Measurements from ENCODE around the gene GSN.

The GSN gene

GRCh38 chr9:121253162-121253561, 14.8 kb upstream of the GSN start:
- DNase-seq (ENCODE audit: low spot score in 2 of 2), result no peak
- H3K4me1 Mint-ChIP-seq, result peaks cover 6% of the 10 kb centered on the region
- no peaks in the 10 kb centered on the region for H3K27me3 Mint-ChIP-seq
- H3K36me3 Mint-ChIP-seq (ENCODE audit: insufficient read depth), result no peaks in the 10 kb centered on the region
- no peak for ATAC-seq (replicated peaks; ENCODE audit: extremely low read depth, poor library complexity, severe bottlenecking)
- no peak overlapping the region for H3K4me3 Mint-ChIP-seq
- no peak overlapping the region for H3K27ac Mint-ChIP-seq (ENCODE audit: low read depth)
- H3K9me3 Mint-ChIP-seq, result no peaks in the 10 kb centered on the region

- Mint-ChIP-seq H3K4me1 (peaks cover 6% of the 10 kb centered on the region), H3K27ac (ENCODE audit: low read depth) (no peak overlapping the region), H3K36me3 (ENCODE audit: insufficient read depth) (no peaks in the 10 kb centered on the region), H3K9me3 (no peaks in the 10 kb centered on the region), H3K4me3 (no peak overlapping the region), H3K27me3 (peaks cover 2% of the 10 kb centered on the region)
- DNase-seq (ENCODE audit: low spot score in 2 of 2) (no peak), ATAC-seq (replicated peaks; ENCODE audit: extremely low read depth, poor library complexity, severe bottlenecking) (no peak)
Measured at GRCh38 chr9:121253821-121254501, 14.0 kb upstream of the GSN start.

- ATAC-seq (replicated peaks; ENCODE audit: extremely low read depth, poor library complexity, severe bottlenecking) (no peak), DNase-seq (ENCODE audit: low spot score in 2 of 2) (no peak)
- Mint-ChIP-seq H3K36me3 (ENCODE audit: insufficient read depth) (no peaks in the 10 kb centered on the region), H3K4me3 (no peak overlapping the region), H3K27ac (ENCODE audit: low read depth) (no peak overlapping the region), H3K4me1 (no peaks in the 10 kb centered on the region), H3K27me3 (peaks cover 16% of the 10 kb centered on the region), H3K9me3 (no peaks in the 10 kb centered on the region)
Measured at GRCh38 chr9:121259498-121259897, 8.5 kb upstream of the GSN start.

- peaks cover 16% of the 10 kb centered on the region for H3K27me3 Mint-ChIP-seq
- DNase-seq (ENCODE audit: low spot score in 2 of 2), result no peak
- no peak for ATAC-seq (replicated peaks; ENCODE audit: extremely low read depth, poor library complexity, severe bottlenecking)
- no peaks in the 10 kb centered on the region for H3K36me3 Mint-ChIP-seq (ENCODE audit: insufficient read depth)
- H3K4me3 Mint-ChIP-seq, result no peak overlapping the region
- no peaks in the 10 kb centered on the region for H3K4me1 Mint-ChIP-seq
- H3K9me3 Mint-ChIP-seq, result no peaks in the 10 kb centered on the region
- H3K27ac Mint-ChIP-seq (ENCODE audit: low read depth), result no peak overlapping the region
Measured at GRCh38 chr9:121259935-121260334, 8.0 kb upstream of the GSN start.

DNA sequence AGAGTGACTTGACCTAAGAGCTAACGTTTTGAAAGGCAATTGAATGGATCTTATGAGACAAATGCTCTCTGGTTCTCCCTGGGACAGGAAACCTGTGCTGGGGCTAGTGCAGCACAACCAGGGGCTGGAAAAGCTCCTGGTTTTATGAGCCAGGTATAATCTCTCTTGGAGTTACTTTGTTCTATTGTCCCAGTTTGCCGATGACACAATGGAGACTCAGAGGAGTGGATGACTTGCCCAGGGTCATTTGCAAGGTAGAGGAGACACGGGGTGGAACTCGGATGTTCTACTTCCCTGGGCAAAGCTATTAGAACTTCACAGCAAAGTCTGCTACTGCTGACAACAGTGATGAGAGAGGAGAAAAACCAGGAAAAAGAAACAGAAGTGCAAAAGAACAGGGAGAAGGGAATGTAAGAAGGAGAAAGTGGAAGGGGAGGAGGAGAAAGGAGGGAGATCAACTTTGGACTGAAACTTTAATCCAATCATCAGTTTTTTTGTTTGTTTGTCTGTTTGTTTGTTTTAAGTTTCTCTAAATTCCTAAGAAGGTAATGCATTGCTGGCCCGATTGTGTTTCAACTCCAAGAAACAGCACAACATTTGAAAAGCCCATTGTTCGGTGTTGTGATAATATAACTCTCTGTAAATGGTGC, 7.4 kb upstream of the GSN start:
- Mint-ChIP-seq H3K27me3 (peaks cover 16% of the 10 kb centered on the region), H3K36me3 (ENCODE audit: insufficient read depth) (no peaks in the 10 kb centered on the region), H3K4me3 (no peak overlapping the region), H3K27ac (ENCODE audit: low read depth) (no peak overlapping the region), H3K4me1 (no peaks in the 10 kb centered on the region), H3K9me3 (no peaks in the 10 kb centered on the region)
- DNase-seq (ENCODE audit: low spot score in 2 of 2) (no peak), ATAC-seq (replicated peaks; ENCODE audit: extremely low read depth, poor library complexity, severe bottlenecking) (no peak)

- peaks cover 16% of the 10 kb centered on the region for H3K27me3 Mint-ChIP-seq
- H3K9me3 Mint-ChIP-seq, result no peaks in the 10 kb centered on the region
- H3K4me3 Mint-ChIP-seq, result no peak overlapping the region
- ATAC-seq (replicated peaks; ENCODE audit: extremely low read depth, poor library complexity, severe bottlenecking), result no peak
- DNase-seq (ENCODE audit: low spot score in 2 of 2), result no peak
- H3K36me3 Mint-ChIP-seq (ENCODE audit: insufficient read depth), result no peaks in the 10 kb centered on the region
- H3K27ac Mint-ChIP-seq (ENCODE audit: low read depth), result no peak overlapping the region
- no peaks in the 10 kb centered on the region for H3K4me1 Mint-ChIP-seq
Measured at GRCh38 chr9:121261107-121261460, 6.9 kb upstream of the GSN start.

DNA sequence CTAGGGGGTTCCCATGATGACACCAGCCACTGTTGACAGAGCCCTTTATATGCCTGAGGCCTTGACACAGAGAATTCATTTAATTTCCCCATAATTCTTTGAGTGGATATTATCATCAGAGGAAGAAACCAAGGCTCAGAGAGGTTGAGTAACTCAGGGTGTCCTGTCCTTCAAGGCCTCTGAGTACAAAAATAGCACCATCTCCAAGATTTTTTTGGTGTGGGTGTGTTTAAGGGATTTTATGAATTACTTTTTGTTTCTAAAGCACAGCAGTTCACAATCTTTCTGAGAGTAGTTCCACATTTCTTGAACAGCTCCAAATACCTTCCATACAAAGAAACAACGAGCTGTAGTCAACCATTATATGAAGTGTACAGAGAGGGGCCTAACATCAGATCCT, 6.2 kb upstream of the GSN start:
- Mint-ChIP-seq H3K27ac (ENCODE audit: low read depth) (no peak overlapping the region), H3K9me3 (no peaks in the 10 kb centered on the region), H3K4me3 (no peak overlapping the region), H3K36me3 (ENCODE audit: insufficient read depth) (no peaks in the 10 kb centered on the region), H3K27me3 (peaks cover 16% of the 10 kb centered on the region), H3K4me1 (no peaks in the 10 kb centered on the region)
- DNase-seq (ENCODE audit: low spot score in 2 of 2), result no peak
- no peak for ATAC-seq (replicated peaks; ENCODE audit: extremely low read depth, poor library complexity, severe bottlenecking)

DNA sequence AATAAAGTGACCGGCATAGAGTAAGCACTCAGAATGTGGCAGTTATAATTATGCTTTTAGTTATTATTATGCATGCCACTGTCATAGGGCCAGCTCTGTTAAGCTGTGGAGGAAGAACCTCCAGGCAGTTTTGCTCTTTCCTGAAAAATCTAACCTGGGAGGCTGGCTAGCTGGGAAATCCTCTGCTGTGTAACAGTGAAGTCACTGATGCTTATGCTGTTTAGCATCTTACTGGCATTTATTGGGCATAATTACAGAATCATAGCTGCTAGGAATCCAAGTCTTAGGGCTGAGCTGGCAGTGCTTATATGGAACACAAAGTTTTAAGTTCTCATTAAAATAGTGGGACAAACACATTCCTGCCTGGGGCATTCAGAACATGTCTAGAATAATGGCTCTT, 5.5 kb upstream of the GSN start:
- Mint-ChIP-seq H3K27me3 (peaks cover 16% of the 10 kb centered on the region), H3K9me3 (no peaks in the 10 kb centered on the region), H3K4me1 (no peaks in the 10 kb centered on the region), H3K4me3 (no peak overlapping the region), H3K27ac (ENCODE audit: low read depth) (no peak overlapping the region), H3K36me3 (ENCODE audit: insufficient read depth) (no peaks in the 10 kb centered on the region)
- no peak for DNase-seq (ENCODE audit: low spot score in 2 of 2)
- no peak for ATAC-seq (replicated peaks; ENCODE audit: extremely low read depth, poor library complexity, severe bottlenecking)

DNA sequence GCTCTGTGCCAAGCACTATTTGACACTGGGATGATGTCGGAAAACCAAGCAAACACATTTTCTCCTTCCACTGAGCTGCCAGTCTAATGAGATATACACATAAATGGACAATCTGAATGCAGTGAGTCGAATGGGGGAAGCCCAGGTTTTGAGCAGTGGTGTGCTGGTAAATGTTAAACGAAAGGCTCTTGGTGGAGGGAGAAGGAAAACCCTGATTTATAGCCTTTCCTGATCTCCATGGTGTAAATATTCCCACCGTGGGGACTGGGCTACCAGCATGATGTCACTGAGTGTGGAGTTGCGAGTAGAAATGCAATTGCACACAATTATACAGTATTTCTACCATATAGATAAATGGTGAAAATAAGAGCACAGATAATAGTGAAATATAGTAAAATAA, 5.0 kb upstream of the GSN start:
- H3K36me3 Mint-ChIP-seq (ENCODE audit: insufficient read depth), result no peaks in the 10 kb centered on the region
- peaks cover 16% of the 10 kb centered on the region for H3K27me3 Mint-ChIP-seq
- H3K4me3 Mint-ChIP-seq, result no peak overlapping the region
- no peaks in the 10 kb centered on the region for H3K4me1 Mint-ChIP-seq
- H3K9me3 Mint-ChIP-seq, result no peaks in the 10 kb centered on the region
- H3K27ac Mint-ChIP-seq (ENCODE audit: low read depth), result no peak overlapping the region
- ATAC-seq (replicated peaks; ENCODE audit: extremely low read depth, poor library complexity, severe bottlenecking) (no peak), DNase-seq (ENCODE audit: low spot score in 2 of 2) (no peak)

- H3K4me3 Mint-ChIP-seq, result no peak overlapping the region
- DNase-seq (ENCODE audit: low spot score in 2 of 2) (no peak), ATAC-seq (replicated peaks; ENCODE audit: extremely low read depth, poor library complexity, severe bottlenecking) (no peak)
- peaks cover 12% of the 10 kb centered on the region for H3K4me1 Mint-ChIP-seq
- no peaks in the 10 kb centered on the region for H3K27me3 Mint-ChIP-seq
- no peaks in the 10 kb centered on the region for H3K9me3 Mint-ChIP-seq
- H3K36me3 Mint-ChIP-seq (ENCODE audit: insufficient read depth), result peaks cover 1% of the 10 kb centered on the region
- no peak overlapping the region for H3K27ac Mint-ChIP-seq (ENCODE audit: low read depth)
Measured at GRCh38 chr9:121266356-121266755, 1.6 kb upstream of the GSN start.

DNA sequence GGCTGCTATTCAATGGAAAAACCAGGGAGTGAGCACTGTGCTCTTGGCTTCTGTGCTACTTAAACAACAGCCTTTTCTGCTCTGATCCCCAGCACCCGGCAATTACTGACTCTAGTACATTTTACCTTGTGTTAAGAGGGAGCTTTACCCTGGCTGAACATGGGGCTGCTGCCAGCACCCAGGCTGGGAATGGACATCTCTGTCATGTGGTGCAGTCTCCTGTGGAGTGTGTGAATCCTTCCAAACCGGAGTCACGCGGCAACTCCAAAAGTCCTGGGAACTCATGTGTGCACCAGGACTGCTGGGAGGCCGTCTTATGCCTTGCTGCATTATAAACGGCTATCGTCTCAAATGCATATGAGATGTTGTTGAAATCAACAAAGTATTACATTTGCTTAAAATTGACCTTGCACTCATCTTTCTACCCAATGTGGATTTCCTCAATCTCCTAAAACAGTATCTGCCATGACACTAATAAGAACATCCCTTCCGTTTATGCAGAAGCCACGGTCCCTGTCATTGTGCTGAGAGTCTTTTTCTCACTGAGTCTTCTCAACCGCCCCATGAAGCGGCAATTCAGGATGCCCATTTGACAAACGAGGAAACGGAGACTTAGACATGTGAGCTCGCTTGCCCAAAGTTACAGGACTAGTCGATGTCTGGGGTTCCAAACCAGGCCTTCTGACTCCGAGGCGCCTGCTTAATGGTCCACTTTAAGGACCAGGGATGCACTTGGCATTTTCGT, 884 bp upstream of the GSN start:
- no peak for DNase-seq (ENCODE audit: low spot score in 2 of 2)
- H3K9me3 Mint-ChIP-seq, result no peaks in the 10 kb centered on the region
- peak overlapping the region; percentile 82 for H3K4me3 Mint-ChIP-seq
- no peaks in the 10 kb centered on the region for H3K27me3 Mint-ChIP-seq
- ATAC-seq (replicated peaks; ENCODE audit: extremely low read depth, poor library complexity, severe bottlenecking), result no peak
- peaks cover 1% of the 10 kb centered on the region for H3K36me3 Mint-ChIP-seq (ENCODE audit: insufficient read depth)
- peaks cover 12% of the 10 kb centered on the region for H3K4me1 Mint-ChIP-seq
- no peak overlapping the region for H3K27ac Mint-ChIP-seq (ENCODE audit: low read depth)

GRCh38 chr9:121268598-121268850, 562 bp downstream of the GSN start:
- Mint-ChIP-seq H3K9me3 (no peaks in the 10 kb centered on the region), H3K27me3 (no peaks in the 10 kb centered on the region), H3K27ac (ENCODE audit: low read depth) (no peak overlapping the region), H3K4me3 (peak overlapping the region; percentile 82), H3K4me1 (peaks cover 12% of the 10 kb centered on the region), H3K36me3 (ENCODE audit: insufficient read depth) (peaks cover 1% of the 10 kb centered on the region)
- DNase-seq (ENCODE audit: low spot score in 2 of 2) (no peak), ATAC-seq (replicated peaks; ENCODE audit: extremely low read depth, poor library complexity, severe bottlenecking) (peak; percentile 31)
